KMS-11 (cell line): ENCODE results near the gene ECI1.

Experiments
- H2AFZ ChIP-seq: fragments of 200-600 bp; sonication (generic); 2 replicates; pipeline ENCODE4 v1.6.1; 2016; ENCODE audit warnings: antibody characterized with exemption, mixed run types, low read depth
- H3K27ac ChIP-seq: fragments of 200-600 bp; sonication (generic); 2 replicates; pipeline ENCODE4 v1.6.1; 2016; ENCODE audit warnings: mild to moderate bottlenecking, mixed run types
- H3K27me3 ChIP-seq: fragments of 200-600 bp; sonication (generic); 2 replicates; pipeline ENCODE4 v1.6.1; 2017; ENCODE audit warnings: mild to moderate bottlenecking, low read depth, mixed run types, moderate library complexity; ENCODE audit not compliant: insufficient read depth
- H3K36me3 ChIP-seq: fragments of 200-600 bp; sonication (generic); 2 replicates; pipeline ENCODE4 v1.6.1; 2017; ENCODE audit warnings: mild to moderate bottlenecking, mixed run types; ENCODE audit not compliant: insufficient read depth
- H3K4me1 ChIP-seq: fragments of 200-600 bp; sonication (generic); 2 replicates; pipeline ENCODE4 v1.6.1; 2016; ENCODE audit warnings: mild to moderate bottlenecking, low read depth, mixed run types; ENCODE audit not compliant: poor library complexity, severe bottlenecking
- H3K4me2 ChIP-seq: fragments of 200-600 bp; sonication (generic); 2 replicates; pipeline ENCODE4 v1.7.0; 2016; ENCODE audit warnings: mild to moderate bottlenecking, mixed run types
- H3K4me3 ChIP-seq: fragments of 200-600 bp; sonication (generic); IDR thresholded peaks from 2 replicates; pipeline ENCODE4 v1.6.1; 2017; ENCODE audit warnings: low read depth, low read length, mixed read lengths; ENCODE audit not compliant: insufficient read depth
- H3K79me2 ChIP-seq: fragments of 200-600 bp; sonication (generic); 2 replicates; pipeline ENCODE4 v1.6.1; 2016; ENCODE audit warnings: low read depth, mixed run types; ENCODE audit not compliant: insufficient read depth
- H3K9ac ChIP-seq: fragments of 200-600 bp; sonication (generic); 2 replicates; pipeline ENCODE4 v1.6.1; 2016; ENCODE audit warnings: mild to moderate bottlenecking, mixed run types
- H4K20me1 ChIP-seq: fragments of 200-600 bp; sonication (generic); 2 replicates; pipeline ENCODE4 v1.6.1; 2016; ENCODE audit warnings: mild to moderate bottlenecking, mixed run types; ENCODE audit not compliant: insufficient read depth
- CTCF ChIP-seq: fragments of 200-600 bp; sonication (generic); conservative IDR thresholded peaks from 2 replicates; pipeline ENCODE4 v1.6.1; 2017; ENCODE audit warnings: low read depth, mild to moderate bottlenecking, antibody characterized with exemption, low read length, moderate library complexity, mixed read lengths

Gene ECI1

GRCh38 chr16:2212362-2213324, 38.7 kb downstream of the ECI1 start:
- TF ChIP-seq CTCF = no peak
- no peaks in the 10 kb centered on the region for H4K20me1 ChIP-seq
- H3K4me3 ChIP-seq = no peak overlapping the region
- H3K9ac ChIP-seq = peak overlapping the region; percentile 9; the same call in 1 of the 2 replicates
- no peak overlapping the region for H2AFZ ChIP-seq
- peaks cover 15% of the 10 kb centered on the region for H3K79me2 ChIP-seq
- peak overlapping the region; percentile 98 for H3K4me2 ChIP-seq
- no peaks in the 10 kb centered on the region for H3K27me3 ChIP-seq
- no peak overlapping the region for H3K27ac ChIP-seq
- H3K4me1 ChIP-seq = peaks cover 14% of the 10 kb centered on the region
- H3K36me3 ChIP-seq = no peaks in the 10 kb centered on the region

GRCh38 chr16:2211923-2212347, 39.5 kb downstream of the ECI1 start:
- TF ChIP-seq CTCF = no peak
- no peak overlapping the region for H3K27ac ChIP-seq
- peak overlapping the region; percentile 98; the same call in 1 of the 2 replicates for H3K4me2 ChIP-seq

GRCh38 chr16:2210386-2211365, 40.7 kb downstream of the ECI1 start, which contains the start of gene BRICD5:
BRICD5 (minus strand) TSS chr16:2210863; CDS start chr16:2210833, 30 bp downstream.
- Histone ChIP-seq H3K4me1 (peaks cover 23% of the 10 kb centered on the region), H4K20me1 (no peaks in the 10 kb centered on the region), H3K4me2 (no peak within 1 kb of the TSS), H3K79me2 (peaks cover 22% of the 10 kb centered on the region), H3K4me3 (no peak within 1 kb of the TSS), H3K9ac (no peak within 1 kb of the TSS), H3K36me3 (no peaks in the 10 kb centered on the region), H2AFZ (no peak within 1 kb of the TSS), H3K27ac (no peak within 1 kb of the TSS), H3K27me3 (no peaks in the 10 kb centered on the region)
- no peak for TF ChIP-seq CTCF

More at GRCh38 chr16:2211923-2212347, 39.5 kb downstream of the ECI1 start:
- peaks cover 14% of the 10 kb centered on the region for H3K4me1 ChIP-seq
- H3K79me2 ChIP-seq = peaks cover 15% of the 10 kb centered on the region
- no peak overlapping the region for H2AFZ ChIP-seq
- H3K27me3 ChIP-seq = no peaks in the 10 kb centered on the region
- H3K36me3 ChIP-seq = no peaks in the 10 kb centered on the region
- no peaks in the 10 kb centered on the region for H4K20me1 ChIP-seq
- no peak overlapping the region for H3K4me3 ChIP-seq
- no peak overlapping the region for H3K9ac ChIP-seq

- no peak overlapping the region for H3K4me2 ChIP-seq
- peaks cover 23% of the 10 kb centered on the region for H3K4me1 ChIP-seq
- no peak overlapping the region for H3K9ac ChIP-seq
- TF ChIP-seq CTCF = no peak
- H3K27me3 ChIP-seq = no peaks in the 10 kb centered on the region
- H3K27ac ChIP-seq = no peak overlapping the region
- H3K4me3 ChIP-seq = no peak overlapping the region
- peaks cover 22% of the 10 kb centered on the region for H3K79me2 ChIP-seq
- no peaks in the 10 kb centered on the region for H4K20me1 ChIP-seq
- H2AFZ ChIP-seq = no peak overlapping the region
- no peaks in the 10 kb centered on the region for H3K36me3 ChIP-seq
These were observed 41.4 kb downstream of the ECI1 start for GRCh38 chr16:2210009-2210332.
